Keratinocyte (primary cell): ENCODE data around the gene NUP35.

Experiments used
- EZH2 ChIP-seq: IDR thresholded peaks from one replicate; pipeline ENCODE4 v1.6.1; 2012; ENCODE audit warnings: inconsistent platforms, mild to moderate bottlenecking, low read length, moderate library complexity
- TF ChIP-seq, protein P1 (sequence below), 3 experiments: IDR thresholded peaks in 1 of 3; conservative IDR thresholded peaks in 1 of 3; optimal IDR thresholded peaks in 1 of 3; 2 replicates in 2 of 3; 3 replicates in 1 of 3; pipeline versions ENCODE3 to v1.5.1; 2011; ENCODE audit warnings: low read length in 3 of 3, mild to moderate bottlenecking in 3 of 3, moderate library complexity in 2 of 3, control low read depth in 1 of 3, inconsistent platforms in 1 of 3; ENCODE audit not compliant: insufficient read depth in 2 of 3; ENCODE audit errors: extremely low read depth in 1 of 3

DNA sequence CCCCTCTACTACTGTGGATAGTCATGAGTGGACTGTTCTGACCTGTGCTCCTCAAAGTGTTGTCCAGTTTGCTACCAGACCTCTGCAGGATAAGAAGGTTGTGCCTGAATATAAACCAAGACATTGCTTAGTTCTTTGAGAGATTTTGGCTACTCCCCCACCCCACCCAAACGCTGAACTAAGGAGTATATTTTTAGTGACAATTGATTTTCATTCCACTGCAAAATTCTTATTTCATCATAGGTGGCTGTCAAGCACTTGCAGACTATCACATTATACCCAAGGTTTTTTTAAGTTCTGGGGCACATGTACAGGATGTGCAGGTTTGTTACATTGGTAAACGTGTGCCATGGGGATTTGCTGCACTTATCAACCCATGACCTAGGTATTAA is 32.3 kb upstream of the NUP35 start:
- TF ChIP-seq, protein P1, sequence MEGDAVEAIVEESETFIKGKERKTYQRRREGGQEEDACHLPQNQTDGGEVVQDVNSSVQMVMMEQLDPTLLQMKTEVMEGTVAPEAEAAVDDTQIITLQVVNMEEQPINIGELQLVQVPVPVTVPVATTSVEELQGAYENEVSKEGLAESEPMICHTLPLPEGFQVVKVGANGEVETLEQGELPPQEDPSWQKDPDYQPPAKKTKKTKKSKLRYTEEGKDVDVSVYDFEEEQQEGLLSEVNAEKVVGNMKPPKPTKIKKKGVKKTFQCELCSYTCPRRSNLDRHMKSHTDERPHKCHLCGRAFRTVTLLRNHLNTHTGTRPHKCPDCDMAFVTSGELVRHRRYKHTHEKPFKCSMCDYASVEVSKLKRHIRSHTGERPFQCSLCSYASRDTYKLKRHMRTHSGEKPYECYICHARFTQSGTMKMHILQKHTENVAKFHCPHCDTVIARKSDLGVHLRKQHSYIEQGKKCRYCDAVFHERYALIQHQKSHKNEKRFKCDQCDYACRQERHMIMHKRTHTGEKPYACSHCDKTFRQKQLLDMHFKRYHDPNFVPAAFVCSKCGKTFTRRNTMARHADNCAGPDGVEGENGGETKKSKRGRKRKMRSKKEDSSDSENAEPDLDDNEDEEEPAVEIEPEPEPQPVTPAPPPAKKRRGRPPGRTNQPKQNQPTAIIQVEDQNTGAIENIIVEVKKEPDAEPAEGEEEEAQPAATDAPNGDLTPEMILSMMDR (optimal IDR thresholded peaks at IDR 0.05 in 1 of 3, IDR thresholded peaks at IDR 0.05 in 1 of 3, conservative IDR thresholded peaks at IDR 0.05 in 1 of 3; ENCODE audit: extremely low read depth in 1 of 3, insufficient read depth in 2 of 3, low read length in 3 of 3) = no peak
- TF ChIP-seq EZH2 = no peak
